SU-DHL-6 (cell line): ENCODE results near the gene ZNF215.

Experiments
- H2AFZ ChIP-seq: fragments of 200-600 bp; sonication (generic); 2 replicates; pipeline ENCODE4 v1.6.1; 2014; ENCODE audit warnings: low read depth, mild to moderate bottlenecking, moderate library complexity, mixed read lengths, antibody characterized with exemption, low read length; ENCODE audit not compliant: severe bottlenecking
- H3F3A ChIP-seq: fragments of 200-600 bp; shearing (Covaris generic); 2 replicates; pipeline ENCODE4 v1.6.0; 2016; ENCODE audit warnings: antibody characterized with exemption, mild to moderate bottlenecking; ENCODE audit not compliant: insufficient read depth
- H3K27ac ChIP-seq: fragments of 200-600 bp; sonication (generic); 2 replicates; pipeline ENCODE4 v1.5.1; 2016; ENCODE audit warnings: low read depth, mild to moderate bottlenecking, low read length, moderate library complexity, mixed read lengths
- H3K27me3 ChIP-seq: fragments of 200-600 bp; sonication (generic), shearing (Covaris generic); 2 replicates; pipeline ENCODE4 v1.6.0; 2014; ENCODE audit warnings: mild to moderate bottlenecking, low read length
- H3K36me3 ChIP-seq: fragments of 200-600 bp; sonication (generic); 2 replicates; pipeline ENCODE4 v1.6.1; 2014; ENCODE audit warnings: mild to moderate bottlenecking, low read length, mixed read lengths
- H3K4me2 ChIP-seq: fragments of 300-600, 200-600 bp; shearing (Covaris generic), sonication (generic); 2 replicates; pipeline ENCODE4 v1.6.0; 2014; ENCODE audit warnings: low read length, low read depth, mild to moderate bottlenecking; ENCODE audit not compliant: poor library complexity, severe bottlenecking
- H3K4me3 ChIP-seq: fragments of 200-600 bp; sonication (generic); 2 replicates; pipeline ENCODE4 v1.5.1; 2014; ENCODE audit warnings: antibody characterized with exemption, low read length, mild to moderate bottlenecking, mixed read lengths; ENCODE audit not compliant: insufficient read depth, poor library complexity, severe bottlenecking
- H3K79me2 ChIP-seq: fragments of 200-600 bp; sonication (generic); 2 replicates; pipeline ENCODE4 v1.6.1; 2014; ENCODE audit warnings: mild to moderate bottlenecking, low read length, moderate library complexity; ENCODE audit not compliant: insufficient read depth
- H3K9ac ChIP-seq: fragments of 200-600 bp; sonication (generic); 2 replicates; pipeline ENCODE4 v1.7.0; 2014; ENCODE audit warnings: mild to moderate bottlenecking, low read length
- H3K9me2 ChIP-seq: fragments of 200-600 bp; sonication (generic); replicated peaks from 2 replicates; pipeline ENCODE4 v1.6.1; 2014; ENCODE audit warnings: low read length; ENCODE audit not compliant: insufficient read depth
- H3K9me3 ChIP-seq: fragments of 200-600 bp; sonication (generic); 2 replicates; pipeline ENCODE4 v1.6.1; 2014; ENCODE audit warnings: low read length, mixed read lengths; ENCODE audit not compliant: insufficient read depth
- H4K20me1 ChIP-seq: fragments of 200-600 bp; sonication (generic); 2 replicates; pipeline ENCODE4 v1.6.1; 2014; ENCODE audit warnings: low read depth, mild to moderate bottlenecking, antibody characterized with exemption, low read length, moderate library complexity, mixed read lengths
- EZH2phosphoT487 ChIP-seq: fragments of 200-600 bp; sonication (generic), shearing (Covaris generic); conservative IDR thresholded peaks from 2 replicates; pipeline ENCODE4 v1.6.1; 2018; ENCODE audit warnings: mild to moderate bottlenecking, antibody characterized with exemption, low read length, moderate library complexity, mixed read lengths
- TF ChIP-seq, protein P1 (sequence below): fragments of 200-600 bp; sonication (generic); IDR thresholded peaks from one replicate; pipeline ENCODE4 v1.5.1; 2017; ENCODE audit warnings: antibody characterized with exemption, mild to moderate bottlenecking, low read length, moderate library complexity; ENCODE audit not compliant: insufficient read depth, poor library complexity, severe bottlenecking

The ZNF215 gene

DNA sequence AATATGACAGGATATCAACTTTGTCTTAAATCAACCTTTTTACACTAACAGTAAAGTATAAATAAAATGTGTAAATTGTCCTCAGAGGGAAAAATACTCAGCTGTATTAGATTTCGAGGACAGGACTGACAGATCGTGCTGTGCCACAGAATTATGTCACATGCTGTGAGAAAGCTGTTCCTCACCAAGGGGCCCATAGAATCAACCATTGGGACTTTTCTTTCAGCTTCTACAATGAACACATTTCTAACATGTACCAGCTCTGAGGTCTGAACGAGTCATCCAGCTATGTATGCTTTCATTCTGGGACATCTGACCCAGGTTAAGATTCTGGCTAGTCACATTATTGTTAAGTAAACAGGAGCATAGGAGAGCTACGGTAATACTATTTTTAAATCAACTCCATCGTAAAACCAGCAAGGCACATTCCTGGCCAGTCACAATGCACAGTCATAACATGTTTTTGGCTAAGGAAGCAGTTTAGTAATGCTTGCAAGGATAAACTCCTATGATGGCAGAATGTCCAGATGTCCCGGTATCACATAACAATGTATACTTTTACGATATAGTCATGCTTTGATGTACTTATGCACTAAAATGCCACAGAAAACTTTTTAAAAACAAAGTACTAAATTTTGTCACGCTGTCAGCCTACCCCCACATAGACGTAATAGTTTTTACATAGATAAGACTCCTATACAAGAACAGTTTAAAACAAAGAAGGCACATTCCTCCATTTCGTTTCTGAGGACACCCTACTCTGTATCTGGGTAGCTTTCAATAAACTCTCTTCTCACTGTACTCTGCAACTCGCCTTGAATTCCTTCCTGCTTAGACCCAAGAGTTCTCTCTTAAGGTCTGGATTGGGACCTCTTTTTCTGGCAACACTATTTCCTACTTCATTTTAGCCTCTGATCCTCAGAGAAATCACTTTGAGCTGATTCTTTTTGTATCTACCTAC is 66.5 kb downstream of the ZNF215 start:
- no peaks in the 10 kb centered on the region for H3K9me2 ChIP-seq
- no peaks in the 10 kb centered on the region for H3K36me3 ChIP-seq
- H3K4me3 ChIP-seq, result no peak overlapping the region
- no peaks in the 10 kb centered on the region for H3K9me3 ChIP-seq
- H3K79me2 ChIP-seq, result no peaks in the 10 kb centered on the region
- H3K9ac ChIP-seq, result no peak overlapping the region
- no peak overlapping the region for H3K4me2 ChIP-seq
- H3F3A ChIP-seq, result no peaks in the 10 kb centered on the region
- H2AFZ ChIP-seq, result no peak overlapping the region
- H4K20me1 ChIP-seq, result 0 out of 2 replicates have a peak, but pooled peaks cover 4% of the 10 kb centered on the region
- TF ChIP-seq, protein P1, sequence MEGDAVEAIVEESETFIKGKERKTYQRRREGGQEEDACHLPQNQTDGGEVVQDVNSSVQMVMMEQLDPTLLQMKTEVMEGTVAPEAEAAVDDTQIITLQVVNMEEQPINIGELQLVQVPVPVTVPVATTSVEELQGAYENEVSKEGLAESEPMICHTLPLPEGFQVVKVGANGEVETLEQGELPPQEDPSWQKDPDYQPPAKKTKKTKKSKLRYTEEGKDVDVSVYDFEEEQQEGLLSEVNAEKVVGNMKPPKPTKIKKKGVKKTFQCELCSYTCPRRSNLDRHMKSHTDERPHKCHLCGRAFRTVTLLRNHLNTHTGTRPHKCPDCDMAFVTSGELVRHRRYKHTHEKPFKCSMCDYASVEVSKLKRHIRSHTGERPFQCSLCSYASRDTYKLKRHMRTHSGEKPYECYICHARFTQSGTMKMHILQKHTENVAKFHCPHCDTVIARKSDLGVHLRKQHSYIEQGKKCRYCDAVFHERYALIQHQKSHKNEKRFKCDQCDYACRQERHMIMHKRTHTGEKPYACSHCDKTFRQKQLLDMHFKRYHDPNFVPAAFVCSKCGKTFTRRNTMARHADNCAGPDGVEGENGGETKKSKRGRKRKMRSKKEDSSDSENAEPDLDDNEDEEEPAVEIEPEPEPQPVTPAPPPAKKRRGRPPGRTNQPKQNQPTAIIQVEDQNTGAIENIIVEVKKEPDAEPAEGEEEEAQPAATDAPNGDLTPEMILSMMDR, result no peak
- no peak for TF ChIP-seq EZH2phosphoT487
- H3K27me3 ChIP-seq, result no peaks in the 10 kb centered on the region
- H3K27ac ChIP-seq, result no peak overlapping the region

DNA sequence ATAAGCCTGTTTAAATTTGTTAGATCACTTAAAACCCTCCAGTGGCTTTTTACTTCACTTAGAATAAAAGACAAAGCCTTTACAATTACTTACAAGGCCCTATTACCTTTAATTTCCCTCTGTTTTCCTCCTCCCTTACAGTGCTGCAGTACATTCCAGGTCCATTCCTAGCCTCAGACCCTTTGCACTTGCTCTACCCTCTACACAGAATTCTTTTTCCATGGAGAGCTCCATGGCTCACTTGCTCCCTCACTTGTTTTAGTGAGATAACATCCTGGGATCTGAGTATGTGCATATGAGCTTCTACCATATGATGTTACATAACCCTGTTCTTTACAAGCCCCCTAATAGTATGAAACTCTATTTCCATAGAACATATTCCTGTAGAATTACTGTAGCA is 69.5 kb downstream of the ZNF215 start:
- H3K4me2 ChIP-seq, result no peak overlapping the region
- no peak overlapping the region for H3K9ac ChIP-seq
- H3K4me3 ChIP-seq, result no peak overlapping the region
- no peaks in the 10 kb centered on the region for H3F3A ChIP-seq
- no peak overlapping the region for H3K27ac ChIP-seq
- H2AFZ ChIP-seq, result no peak overlapping the region
- H3K9me2 ChIP-seq, result no peaks in the 10 kb centered on the region
- no peaks in the 10 kb centered on the region for H3K36me3 ChIP-seq
- no peaks in the 10 kb centered on the region for H3K9me3 ChIP-seq
- TF ChIP-seq, protein P1, result no peak
- TF ChIP-seq EZH2phosphoT487, result no peak
- no peaks in the 10 kb centered on the region for H3K79me2 ChIP-seq
- 0 out of 2 replicates have a peak, but pooled peaks cover 4% of the 10 kb centered on the region for H4K20me1 ChIP-seq
- no peaks in the 10 kb centered on the region for H3K27me3 ChIP-seq

DNA sequence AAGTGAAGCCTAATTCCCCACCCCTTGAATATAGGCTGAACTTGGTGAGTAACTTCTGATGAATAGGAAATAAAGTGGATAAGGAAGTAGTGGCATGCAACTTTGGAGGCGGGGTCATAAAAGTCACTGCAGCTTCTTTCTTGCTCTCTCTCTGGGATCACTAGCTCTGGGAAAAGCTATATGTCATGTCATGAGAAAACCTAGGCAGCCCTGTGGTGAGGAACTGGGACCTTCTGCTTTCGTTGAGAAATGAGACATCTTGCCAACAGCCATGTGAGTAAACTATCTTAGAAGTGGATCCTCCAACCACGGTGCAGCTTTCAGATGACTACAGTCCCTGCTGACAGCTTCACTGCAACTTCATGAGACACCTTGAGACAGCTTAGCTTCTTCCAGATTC is 78.3 kb downstream of the ZNF215 start:
- Histone ChIP-seq H4K20me1 (no peaks in the 10 kb centered on the region), H2AFZ (no peak overlapping the region), H3F3A (no peaks in the 10 kb centered on the region), H3K79me2 (no peaks in the 10 kb centered on the region), H3K4me2 (no peak overlapping the region), H3K36me3 (no peaks in the 10 kb centered on the region), H3K4me3 (no peak overlapping the region), H3K9me3 (no peaks in the 10 kb centered on the region), H3K27ac (no peak overlapping the region), H3K27me3 (no peaks in the 10 kb centered on the region), H3K9ac (no peak overlapping the region), H3K9me2 (no peaks in the 10 kb centered on the region)
- no peak for TF ChIP-seq EZH2phosphoT487
- TF ChIP-seq, protein P1, result no peak
